Measurements from ENCODE around the gene UPP1. TPM values are rescaled to one million over a fixed set of nuclear protein-coding genes. Genes with fewer than 3 reads are reported as not detected.

The UPP1 gene
- total and polyA plus RNA-seq, 2 of the 13 experiments (the other 11 are each of a cell fraction or from before 2014, with no cell fraction given): 5.7 to 9.8 TPM

GRCh38 chr7:48094861-48095293, 5.8 kb downstream of the UPP1 start (continued):
- TF ChIP-seq ZBTB10 (CRISPR knock-in tag; IDR thresholded peaks at IDR 0.05; ENCODE audit: borderline replicate concordance) (no peak), TAF1 (CRISPR knock-in tag; IDR thresholded peaks at IDR 0.05) (no peak), DPF2 (CRISPR knock-in tag; IDR thresholded peaks at IDR 0.05; ENCODE audit: borderline replicate concordance, low read depth) (no peak), MEF2D (CRISPR knock-in tag; IDR thresholded peaks at IDR 0.05) (no peak), ZNF512B (CRISPR knock-in tag; IDR thresholded peaks at IDR 0.05; ENCODE audit: borderline replicate concordance) (no peak), SMAD9 (CRISPR knock-in tag; IDR thresholded peaks at IDR 0.05) (no peak), TFDP2 (CRISPR knock-in tag; IDR thresholded peaks at IDR 0.05) (no peak), TIGD3 (CRISPR knock-in tag; IDR thresholded peaks at IDR 0.05; ENCODE audit: borderline replicate concordance) (no peak), ZFP36L1 (CRISPR knock-in tag; IDR thresholded peaks at IDR 0.05) (no peak)

All from HepG2 (cell line).